Islet of Langerhans (tissue), 1 donor: Measurements from ENCODE around the gene ALKBH2.
A peak's percentile ranks its signal among the peaks of the same experiment; 100 is the strongest.

ENCODE experiments used
- FAIRE-seq: peaks from one replicate; lab custom pipeline; 2011; peaks lifted over from hg19 to GRCh38; lab: Jason Lieb, UNC

ALKBH2 gene

DNA sequence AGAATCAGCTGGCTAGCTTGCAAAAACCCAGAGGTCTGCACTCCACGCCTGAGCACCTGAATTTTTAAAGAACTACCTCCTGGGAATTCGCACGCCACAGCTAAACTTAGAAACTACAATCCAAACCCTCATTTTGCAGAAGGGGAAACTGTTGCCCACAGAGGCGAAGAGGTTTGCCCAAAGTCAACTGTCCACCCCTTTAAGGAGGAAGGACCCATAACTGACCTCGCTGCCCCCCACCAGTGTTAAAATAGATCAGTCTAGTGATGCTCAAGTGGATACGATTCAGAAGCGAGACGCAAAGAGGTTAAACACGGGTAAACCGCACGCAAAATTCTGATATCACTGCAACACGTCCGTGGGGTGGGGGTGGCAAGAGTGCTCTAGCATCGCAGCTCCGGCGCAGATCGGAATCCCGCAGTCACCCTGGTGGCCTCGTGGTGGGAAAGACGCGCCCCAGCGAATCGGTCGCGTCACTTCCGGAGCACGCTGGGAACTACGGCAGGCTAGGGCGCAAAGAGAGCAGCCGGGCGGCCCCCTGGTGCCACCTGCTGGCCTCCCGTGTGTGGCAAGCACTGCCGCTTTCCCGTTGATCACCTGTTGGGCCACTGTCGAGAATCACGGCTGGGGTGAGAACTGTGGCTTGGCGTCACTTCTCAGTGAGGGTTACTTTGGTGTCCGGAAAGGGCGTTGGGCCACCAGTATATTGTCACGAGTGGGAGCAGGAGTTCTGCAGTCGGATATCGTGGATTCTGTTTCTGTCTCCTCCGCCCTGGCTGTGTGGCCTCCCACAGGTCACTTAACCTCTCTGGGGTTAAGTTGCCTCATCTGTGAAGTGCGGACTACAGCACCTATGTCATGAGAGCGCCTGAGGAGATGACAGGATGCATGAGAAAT, at the start of gene ALKBH2:
Gene ALKBH2, minus strand, starts transcription at position 451 of the 897 bp plus-strand sequence. CDS start 686 bp downstream, outside the sequence.
- FAIRE-seq: peak; percentile 24

GRCh38 chr12:109140560-109140959, 47.3 kb upstream of the ALKBH2 start:
- FAIRE-seq: no peak

- FAIRE-seq: no peak
These were observed 46.5 kb upstream of the ALKBH2 start for GRCh38 chr12:109139791-109140190.

- FAIRE-seq: no peak
These were observed 46.1 kb upstream of the ALKBH2 start for GRCh38 chr12:109139360-109139759.

DNA sequence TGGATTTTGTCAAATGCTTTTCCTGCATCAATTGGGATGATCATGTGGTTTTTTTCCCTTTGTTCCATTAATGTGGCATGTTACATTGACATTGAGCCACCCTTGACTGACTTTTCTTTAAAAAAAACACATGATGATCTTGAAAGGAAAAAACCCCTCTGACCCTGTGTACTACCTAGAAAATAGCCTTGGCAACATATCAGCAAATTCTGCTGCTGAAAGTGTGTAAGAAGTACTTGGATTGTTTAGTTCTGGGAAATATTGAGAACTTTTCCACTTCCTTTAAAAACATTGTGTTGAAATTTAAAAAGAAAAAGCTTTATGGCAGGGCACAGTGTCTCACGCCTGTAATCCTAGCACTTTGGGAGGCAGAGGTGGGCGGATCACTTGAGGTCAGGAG, 43.8 kb upstream of the ALKBH2 start:
- no peak for FAIRE-seq

DNA sequence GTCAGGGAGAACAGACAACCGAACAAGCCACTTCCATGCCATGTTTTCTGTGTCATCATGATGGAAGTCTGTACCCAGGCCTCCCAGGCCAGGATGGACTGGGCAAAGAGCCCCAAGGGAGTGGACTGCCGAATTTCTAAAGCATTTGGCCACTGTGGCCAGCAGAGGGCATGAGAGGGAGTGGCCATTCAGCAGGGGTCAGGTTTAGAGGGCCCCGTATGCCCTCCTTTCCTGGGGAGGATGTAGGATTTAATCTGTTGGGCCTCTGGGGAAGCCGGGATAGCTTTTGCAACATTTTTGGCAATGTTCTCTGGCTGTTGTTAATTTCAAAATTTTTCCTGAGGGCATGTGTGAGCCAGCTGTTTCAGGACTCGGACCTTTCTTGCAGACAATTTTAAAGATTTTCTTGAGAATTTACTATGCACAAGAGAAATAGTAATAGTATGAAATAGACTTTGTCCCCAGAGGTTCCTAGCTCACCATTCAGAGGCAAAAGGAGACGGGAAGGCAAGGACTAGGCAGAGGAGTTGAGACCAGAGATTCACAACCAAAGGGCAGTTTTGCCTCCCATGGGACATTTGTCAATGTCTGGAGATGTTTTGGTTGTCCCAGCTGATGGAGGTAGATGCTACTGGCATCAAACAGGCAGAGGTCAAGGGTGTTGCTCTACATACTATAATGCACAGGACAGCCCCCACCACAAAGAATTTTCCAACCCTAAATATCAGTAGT, 41.1 kb upstream of the ALKBH2 start:
- FAIRE-seq: no peak

GRCh38 chr12:109131154-109132050, 38.1 kb upstream of the ALKBH2 start:
- FAIRE-seq: peak; percentile 41

DNA sequence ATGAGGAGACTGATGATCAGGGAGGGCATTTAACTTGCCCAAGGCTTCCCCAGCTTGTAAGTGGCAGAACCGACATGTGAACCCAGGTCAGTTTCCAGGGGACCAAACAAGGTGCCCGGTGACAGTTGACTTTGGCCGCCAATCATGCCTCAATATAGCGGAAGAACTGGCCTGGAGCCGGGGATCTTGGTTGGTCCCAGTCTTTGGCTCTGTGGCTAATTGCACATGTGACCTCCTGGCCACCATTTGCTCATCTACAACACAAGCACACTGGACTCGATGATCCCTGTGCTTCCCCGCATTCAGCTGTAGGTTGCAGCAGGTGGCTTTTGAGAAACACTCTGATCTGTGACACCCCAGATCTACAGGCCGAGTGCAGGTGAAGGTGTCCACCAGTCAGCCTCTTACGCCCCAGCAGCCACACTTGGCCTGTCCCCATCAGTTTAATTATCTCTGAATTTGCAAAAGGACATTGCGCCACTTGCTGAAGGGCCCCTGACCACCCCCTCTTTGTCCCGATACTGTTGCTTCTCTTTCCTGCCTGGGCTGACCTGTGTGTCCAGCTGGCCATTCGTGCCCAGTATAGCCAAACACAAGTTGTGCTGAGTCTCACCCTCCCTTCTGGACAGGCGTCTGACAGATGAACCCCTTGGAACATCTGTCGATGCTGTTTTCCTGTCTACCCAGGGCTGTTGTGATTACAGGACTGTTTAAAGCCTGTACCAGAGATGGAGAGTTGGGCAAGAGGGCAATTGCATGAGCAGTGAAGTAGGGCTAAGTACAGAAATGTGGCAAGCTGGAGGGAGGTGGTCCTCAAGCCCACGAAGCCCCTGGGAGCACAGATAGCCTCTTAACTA, 37.3 kb upstream of the ALKBH2 start:
- FAIRE-seq: peak; percentile 5

DNA sequence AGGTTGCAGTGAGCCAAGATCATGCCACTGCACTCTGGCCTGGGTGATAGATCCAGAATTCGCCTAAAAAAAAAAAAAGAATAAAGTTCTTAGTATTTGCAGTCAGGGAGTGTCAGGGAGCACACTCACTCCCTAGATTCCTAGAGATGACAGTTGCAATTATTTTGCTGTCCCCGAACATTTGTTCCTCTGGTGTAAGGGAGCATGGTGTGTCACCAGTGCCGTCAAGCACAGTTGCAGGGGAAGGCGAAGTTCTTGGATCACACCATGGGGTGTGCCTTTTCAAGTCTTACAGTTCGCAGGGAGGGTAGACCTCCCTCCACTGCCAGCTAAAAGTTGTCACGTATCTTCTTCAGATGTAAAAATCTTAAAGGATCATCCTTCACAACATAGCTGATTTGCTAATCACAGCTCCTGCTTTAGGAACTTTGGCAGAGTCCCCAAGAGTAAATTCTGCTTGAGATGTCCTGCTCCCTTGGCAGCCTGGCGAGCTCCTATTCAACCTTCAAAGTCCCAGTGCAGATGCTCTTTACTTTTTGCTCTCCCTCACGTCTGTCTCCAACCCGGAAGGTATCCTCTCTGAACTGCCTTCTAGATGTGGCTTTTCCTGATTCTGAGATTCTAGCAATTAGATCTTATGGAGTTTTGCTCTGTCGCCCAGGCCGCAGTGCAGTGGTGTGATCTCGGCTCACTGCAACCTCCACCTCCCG, 34.4 kb upstream of the ALKBH2 start:
- no peak for FAIRE-seq

DNA sequence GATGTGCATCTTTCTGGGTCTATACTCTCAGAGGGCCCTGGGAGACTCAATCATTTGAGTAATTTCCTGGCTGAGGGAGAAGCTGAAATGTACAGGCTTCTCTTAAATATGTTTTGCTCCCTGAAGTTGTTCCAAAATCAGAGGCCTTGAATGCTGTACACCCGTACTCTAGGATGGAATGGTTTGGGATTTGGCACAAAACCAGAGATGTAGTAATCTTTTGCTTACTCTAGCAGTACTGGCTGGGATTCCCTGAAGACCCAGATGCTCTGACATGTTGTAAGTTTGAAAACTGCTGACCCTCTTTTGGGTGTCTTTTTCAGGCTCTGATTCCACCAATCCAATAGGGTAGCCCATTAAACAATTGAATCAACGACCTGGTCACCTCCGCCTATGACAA, 33.5 kb upstream of the ALKBH2 start:
- FAIRE-seq: no peak

DNA sequence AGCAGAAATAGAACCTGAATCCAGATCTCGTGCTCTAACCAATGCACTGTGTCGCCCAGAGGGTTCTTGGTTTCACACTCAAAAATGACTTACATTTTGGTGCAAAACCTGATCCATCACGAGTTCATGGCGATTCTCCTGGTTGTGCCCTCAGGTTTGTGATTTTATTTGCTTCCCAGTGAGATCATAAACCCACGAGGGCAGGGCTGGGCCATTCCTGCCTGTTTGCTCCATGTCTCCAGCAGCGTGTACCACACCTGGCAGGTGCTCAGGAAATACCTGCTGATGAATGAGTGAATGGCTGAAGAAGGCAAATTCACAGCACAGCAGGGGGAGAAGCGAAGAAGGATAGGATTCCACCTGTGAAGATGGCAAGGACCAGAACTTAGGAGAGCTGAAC, 32.5 kb upstream of the ALKBH2 start:
- FAIRE-seq: no peak

DNA sequence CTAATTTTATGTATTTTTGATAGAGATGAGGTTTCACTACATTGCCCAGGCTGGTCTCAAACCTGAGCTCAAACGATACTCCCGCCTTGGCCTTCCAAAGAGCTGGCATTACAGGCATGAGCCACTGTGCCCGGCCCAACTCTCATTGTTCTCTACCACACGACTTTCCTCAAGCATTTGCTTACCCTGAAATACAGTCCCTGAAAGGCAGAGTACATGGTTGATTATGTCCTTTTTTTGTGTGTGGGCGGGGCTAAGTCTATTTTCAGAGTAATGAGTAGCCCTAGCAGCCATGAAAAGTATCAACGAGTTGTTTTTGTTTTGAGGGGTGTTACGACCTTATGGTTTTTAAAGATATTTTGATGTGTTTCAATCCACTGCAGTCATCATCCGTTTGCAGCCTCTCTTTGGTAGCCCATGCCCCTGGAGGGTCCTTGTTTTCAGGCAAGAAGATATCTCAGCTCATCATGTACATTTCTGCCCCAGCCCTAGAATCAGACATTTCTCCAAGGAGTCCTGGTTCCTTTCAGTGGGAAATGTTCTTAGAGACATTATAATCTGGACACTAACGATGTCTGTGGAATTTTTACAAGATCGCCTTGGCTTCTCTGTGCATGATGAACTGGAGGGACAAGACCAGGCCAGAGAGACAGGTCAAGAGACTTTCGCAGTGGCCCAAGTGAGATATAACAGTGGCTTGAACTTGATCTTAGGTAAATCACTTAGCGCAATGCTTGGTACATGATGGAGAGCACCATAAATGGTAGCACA, 31.8 kb upstream of the ALKBH2 start:
- FAIRE-seq: no peak

DNA sequence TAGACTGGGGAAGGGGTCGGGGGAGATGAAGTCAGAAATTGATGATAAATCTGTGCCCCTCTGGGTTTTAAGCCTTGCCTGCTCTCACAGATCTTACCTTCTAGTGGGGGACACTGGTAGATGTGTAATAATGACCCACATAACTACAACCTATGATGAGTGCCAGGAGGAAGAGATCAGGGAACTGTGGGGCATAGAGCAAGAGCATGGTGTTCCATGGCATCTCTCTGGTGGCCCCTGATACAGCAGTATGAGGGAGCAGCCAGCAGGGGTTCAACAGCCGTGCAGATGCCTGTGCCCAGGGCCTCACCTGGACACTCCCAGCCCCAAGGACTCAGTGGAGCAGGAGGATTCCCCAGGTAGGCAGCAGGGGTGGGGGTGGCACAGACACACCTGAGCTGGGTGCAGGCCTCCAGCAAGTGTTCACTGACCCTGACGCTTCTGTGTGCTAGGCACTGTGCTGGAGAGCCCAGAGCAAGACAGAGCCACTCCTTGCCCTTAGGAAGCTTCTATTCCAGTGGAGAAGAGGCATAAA, 28.1 kb upstream of the ALKBH2 start:
- no peak for FAIRE-seq

DNA sequence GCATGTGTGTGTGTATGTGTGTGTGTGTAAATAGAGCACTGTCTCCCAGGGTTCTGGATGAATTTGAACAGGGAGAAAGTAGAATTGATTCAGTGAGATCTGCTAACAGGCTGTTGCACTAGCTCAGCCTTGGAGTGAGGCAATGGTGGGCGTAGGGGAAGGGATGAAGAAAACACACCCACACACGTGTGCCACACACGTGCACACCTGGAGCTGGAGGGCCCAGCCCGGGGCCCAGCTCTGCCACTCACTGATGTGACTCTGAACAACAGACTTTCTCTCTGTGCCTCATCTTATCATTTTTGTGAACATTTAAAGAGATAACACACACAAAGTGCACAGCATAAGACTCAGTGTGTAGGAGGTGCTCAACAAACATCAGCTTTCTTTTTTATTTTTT, 27.3 kb upstream of the ALKBH2 start:
- FAIRE-seq: no peak

GRCh38 chr12:109120095-109120494, 26.8 kb upstream of the ALKBH2 start:
- no peak for FAIRE-seq

DNA sequence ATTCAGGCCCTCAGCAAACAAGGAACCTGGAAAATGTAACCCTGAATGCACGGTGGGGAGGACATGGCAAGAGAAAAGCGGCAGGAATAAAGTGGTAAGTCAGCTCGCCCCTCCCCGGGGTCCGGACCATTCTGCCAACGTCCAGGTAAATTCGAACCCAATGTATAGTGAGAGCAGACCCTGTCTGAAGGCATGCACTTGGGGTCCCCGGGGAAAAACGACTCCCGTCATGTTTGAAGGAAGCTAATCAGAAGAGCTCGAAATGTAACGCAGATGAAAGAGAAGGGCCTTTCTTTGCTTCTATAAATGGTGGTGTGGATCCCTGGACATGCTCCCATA, 23.3 kb upstream of the ALKBH2 start:
- no peak for FAIRE-seq

DNA sequence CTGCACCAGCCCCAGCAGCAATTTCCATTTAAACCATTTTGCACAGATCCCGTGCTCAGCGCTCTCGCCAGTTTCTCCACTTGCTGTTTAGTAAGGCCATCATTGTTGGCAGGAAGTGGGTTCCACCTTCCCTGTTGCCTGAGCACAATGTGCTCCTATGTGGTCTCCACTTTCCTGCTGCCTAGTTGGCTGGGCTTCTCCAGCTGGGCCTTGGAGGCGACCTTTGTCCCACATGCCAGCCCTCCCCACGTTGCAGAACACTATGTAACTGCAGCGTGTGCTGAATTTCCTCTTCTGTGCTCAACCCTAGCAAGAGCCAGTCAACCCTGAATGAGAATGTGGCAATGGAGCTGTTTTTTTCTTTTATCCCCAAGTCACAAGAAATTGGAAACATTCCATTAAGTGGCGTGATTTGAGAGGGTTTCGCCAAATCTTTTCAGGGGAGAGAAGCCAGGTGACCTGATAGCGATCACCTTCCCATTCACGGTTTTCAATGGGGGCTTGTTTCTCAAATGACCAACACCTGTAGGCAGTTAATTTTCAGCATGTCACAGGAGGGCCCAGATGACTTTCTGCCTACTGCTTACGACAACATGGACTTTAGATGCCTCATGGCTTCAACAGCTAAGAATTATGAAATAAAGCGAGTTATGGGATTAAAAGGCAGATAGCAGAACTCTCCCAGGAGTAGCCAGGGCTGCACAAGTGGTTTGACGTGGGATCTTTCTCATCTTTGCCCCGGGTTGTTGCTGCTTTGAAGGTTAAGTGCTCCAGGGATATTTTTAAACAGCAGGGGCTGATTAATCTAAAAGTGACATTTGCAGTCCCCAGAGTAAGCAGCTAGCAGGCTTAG, 22.7 kb upstream of the ALKBH2 start, which contains the start of gene ACACB:
Gene ACACB, plus strand, starts transcription at position 830 of the 853 bp plus-strand sequence. CDS start 22,819 bp downstream, outside the sequence.
- FAIRE-seq: peak; percentile 82

DNA sequence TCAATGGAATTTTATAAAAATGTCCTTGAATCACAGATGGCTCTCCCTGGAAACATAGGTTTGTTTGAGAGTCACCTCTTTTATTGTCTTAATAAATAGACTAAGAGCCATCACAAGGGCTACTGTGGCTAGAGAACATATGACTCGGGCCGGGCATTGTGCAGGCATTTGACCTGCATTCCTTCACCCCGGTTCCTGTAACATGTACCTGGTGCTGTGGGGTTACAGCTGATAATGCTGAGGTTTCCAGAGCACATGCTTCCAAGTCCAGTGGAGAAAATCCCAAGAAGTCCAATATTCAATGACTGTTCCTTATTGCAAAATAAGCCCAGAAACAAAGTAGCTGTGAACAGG, 22.1 kb upstream of the ALKBH2 start:
- no peak for FAIRE-seq

DNA sequence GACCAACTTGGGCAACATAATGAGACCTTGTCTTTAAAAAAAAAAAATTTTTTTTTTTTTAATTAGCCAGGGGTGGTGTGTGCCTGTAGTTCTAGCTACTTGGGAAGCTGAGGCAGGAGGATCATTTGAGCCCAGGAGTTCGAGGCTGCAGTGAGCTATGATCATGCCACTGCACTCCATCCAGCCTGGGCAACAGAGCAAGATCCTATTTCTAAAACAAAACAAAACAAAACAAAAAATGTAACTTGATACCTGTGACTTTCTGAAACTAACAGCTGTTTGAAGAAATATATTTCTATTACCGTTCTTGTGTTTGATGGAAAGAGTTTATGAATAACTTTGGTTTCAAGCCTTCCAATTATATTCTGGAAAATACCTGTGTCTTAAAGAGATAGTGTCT, 21.4 kb upstream of the ALKBH2 start:
- FAIRE-seq: no peak
